ENCODE results near the gene CEP104. TPM values are rescaled to one million over a fixed set of nuclear protein-coding genes. Genes with fewer than 3 reads are reported as not detected.

The CEP104 gene
- total RNA-seq, 3 donors from 2014 or later = 24.0 to 33.8 (median 30.5) TPM

DNA sequence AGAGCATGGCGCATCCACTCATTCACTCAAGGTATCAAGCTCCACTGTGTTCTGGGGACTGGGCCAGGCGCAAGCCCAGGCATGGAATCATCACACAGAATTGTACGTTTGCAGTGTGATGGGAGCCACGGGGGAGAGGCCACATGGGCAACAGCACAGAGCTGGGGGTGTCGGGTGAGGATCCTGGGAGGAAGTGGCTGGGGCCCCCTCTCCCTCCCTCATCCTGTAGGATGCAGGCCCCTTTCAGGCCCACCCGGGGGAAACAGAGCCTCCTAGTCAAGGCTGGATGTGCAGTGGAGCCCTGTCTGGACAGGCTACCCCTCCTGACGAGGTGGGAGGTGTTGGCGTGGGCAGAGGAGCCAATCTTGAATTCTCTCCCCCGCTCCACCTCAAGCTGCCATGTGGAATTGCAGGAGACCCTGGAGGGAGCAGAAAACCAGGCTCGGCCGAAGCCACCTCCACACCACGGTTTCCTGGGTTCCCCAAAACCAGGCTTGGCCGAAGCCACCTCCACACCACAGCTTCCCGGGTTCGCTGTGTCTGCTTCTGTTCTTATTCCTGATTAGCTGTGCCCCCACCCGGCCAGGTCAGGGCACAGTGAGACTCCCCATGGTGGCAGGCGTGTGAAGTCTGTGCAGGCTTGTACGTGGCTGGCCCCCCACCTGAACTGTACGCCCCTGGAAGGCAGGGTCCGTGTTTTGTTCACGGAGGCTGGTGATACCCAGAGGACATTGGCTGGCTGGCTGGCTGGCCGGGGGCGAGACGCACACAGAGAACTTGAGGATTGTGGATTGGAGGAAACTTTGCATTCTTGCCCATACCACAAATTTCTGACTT lies 47.2 kb upstream of the CEP104 start:
- Histone ChIP-seq H3K4me3 (no peak overlapping the region), H3K9me3 (no peaks in the 10 kb centered on the region), H3K27ac (no peak overlapping the region), H3K27me3 (no peaks in the 10 kb centered on the region), H3K36me3 (no peaks in the 10 kb centered on the region), H3K4me1 (peaks cover 0 to 4% of the 10 kb centered on the region in 2 donors)
- DNase-seq (ENCODE audit: low spot score in 2 of 2) = no peak
- intact Hi-C loops (cut with DNase I; ENCODE audit: low total_unique reads) = no loop called here
- TF ChIP-seq POLR2A (IDR thresholded peaks at IDR 0.05) = no peak
- no peak for TF ChIP-seq CTCF (IDR thresholded peaks at IDR 0.05)
- TF ChIP-seq POLR2AphosphoS5 (IDR thresholded peaks at IDR 0.05) = no peak

DNA sequence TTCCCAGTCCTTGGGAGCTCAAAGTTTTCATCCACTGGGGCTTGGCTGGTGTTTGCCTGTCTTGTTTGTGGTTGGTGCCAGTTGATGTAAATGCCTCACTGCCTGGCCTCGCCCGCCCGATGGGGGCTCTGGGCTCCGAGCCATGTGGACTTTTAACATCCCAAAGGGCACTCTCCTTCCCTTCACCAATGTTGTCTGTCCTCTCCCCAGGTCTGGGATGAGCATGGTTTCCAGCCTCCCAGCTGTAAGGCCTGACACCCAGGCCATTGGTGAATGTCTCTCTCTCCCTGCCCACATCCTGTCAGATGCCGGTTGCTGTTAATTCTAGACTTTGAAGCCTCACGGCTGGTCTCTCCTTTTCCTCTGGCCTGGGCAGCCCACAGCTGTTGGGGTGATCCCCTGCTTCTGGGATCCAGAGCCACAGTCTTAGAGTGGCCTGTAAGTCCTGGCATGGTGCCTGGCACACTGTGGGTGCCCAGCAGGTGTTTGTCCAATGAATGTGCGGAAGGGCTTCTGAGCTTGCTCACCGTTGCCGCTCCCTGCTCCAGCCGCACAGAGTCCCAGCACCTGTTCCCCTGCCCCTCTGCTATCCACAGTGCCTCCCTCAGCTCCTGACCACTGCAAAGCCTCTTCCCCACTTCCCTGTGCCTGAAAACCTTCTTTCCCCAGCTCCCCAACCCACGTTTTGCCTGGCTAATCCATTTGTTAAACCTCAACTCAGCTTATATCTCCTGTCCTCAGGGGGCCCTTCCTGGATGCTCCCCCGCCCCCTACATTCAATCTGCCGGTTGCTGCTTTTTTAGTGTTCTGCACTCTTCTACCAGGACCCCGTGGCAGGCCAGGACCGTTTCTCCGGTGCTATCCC lies 46.4 kb upstream of the CEP104 start:
- Histone ChIP-seq H3K4me1 (peaks cover 0 to 6% of the 10 kb centered on the region in 2 donors), H3K4me3 (no peak overlapping the region), H3K27ac (no peak overlapping the region), H3K36me3 (no peaks in the 10 kb centered on the region), H3K9me3 (peaks cover 0 to 5% of the 10 kb centered on the region in 2 donors), H3K27me3 (no peaks in the 10 kb centered on the region)
- intact Hi-C loops (cut with DNase I; ENCODE audit: low total_unique reads) = no loop called here
- no peak for TF ChIP-seq CTCF (IDR thresholded peaks at IDR 0.05)
- TF ChIP-seq POLR2A (IDR thresholded peaks at IDR 0.05) = no peak
- no peak for TF ChIP-seq POLR2AphosphoS5 (IDR thresholded peaks at IDR 0.05)
- DNase-seq (ENCODE audit: low spot score in 2 of 2) = no peak

DNA sequence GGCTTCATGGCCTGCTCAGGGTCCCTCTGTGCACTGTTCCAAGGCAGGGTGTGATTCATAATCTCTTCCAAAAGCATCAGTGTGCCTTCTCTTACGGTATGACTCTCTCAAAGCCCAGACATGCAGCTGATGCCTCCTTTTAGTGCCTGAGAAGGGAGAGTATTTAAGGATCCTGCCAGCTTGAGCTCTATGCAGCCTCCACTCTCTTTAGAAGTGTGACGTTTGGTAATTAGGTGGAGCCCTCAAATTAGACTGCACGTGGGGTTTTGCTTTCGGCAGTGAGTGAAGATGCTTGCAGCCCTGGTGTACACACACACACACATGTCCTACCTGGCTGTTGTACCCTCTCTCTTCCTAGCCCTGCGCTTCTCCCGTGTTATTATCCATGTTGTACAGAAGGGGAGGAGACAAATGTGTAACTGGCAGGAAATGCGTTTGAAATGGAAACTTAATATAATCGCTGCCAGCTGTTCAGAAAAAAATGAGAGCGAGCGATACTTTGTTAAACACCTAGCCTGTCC lies 45.6 kb upstream of the CEP104 start:
- Histone ChIP-seq H3K27ac (no peak overlapping the region), H3K4me1 (peaks cover 0 to 6% of the 10 kb centered on the region in 2 donors), H3K9me3 (peaks cover 7 to 12% of the 10 kb centered on the region in 2 donors), H3K27me3 (no peaks in the 10 kb centered on the region), H3K36me3 (no peaks in the 10 kb centered on the region), H3K4me3 (no peak overlapping the region)
- intact Hi-C loops (cut with DNase I; ENCODE audit: low total_unique reads) = no loop called here
- DNase-seq (ENCODE audit: low spot score in 2 of 2) = no peak
- TF ChIP-seq POLR2AphosphoS5 (IDR thresholded peaks at IDR 0.05) (no peak), POLR2A (IDR thresholded peaks at IDR 0.05) (no peak), CTCF (IDR thresholded peaks at IDR 0.05) (no peak)

GRCh38 chr1:3902111-3902511 lies 45.1 kb upstream of the CEP104 start:
- H3K4me3 ChIP-seq = no peak overlapping the region
- intact Hi-C loops (cut with DNase I; ENCODE audit: low total_unique reads) = no loop called here
- TF ChIP-seq POLR2A (IDR thresholded peaks at IDR 0.05) (no peak), CTCF (IDR thresholded peaks at IDR 0.05) (no peak), POLR2AphosphoS5 (IDR thresholded peaks at IDR 0.05) (no peak)
- H3K9me3 ChIP-seq = peaks cover 12 to 16% of the 10 kb centered on the region in 2 donors
- no peak overlapping the region for H3K27ac ChIP-seq
- peaks cover 0 to 6% of the 10 kb centered on the region in 2 donors for H3K4me1 ChIP-seq
- no peak for DNase-seq (ENCODE audit: low spot score in 2 of 2)
- no peaks in the 10 kb centered on the region for H3K36me3 ChIP-seq
- no peaks in the 10 kb centered on the region for H3K27me3 ChIP-seq
